H1 (cell line): ENCODE measurements around the gene RBFOX1. TPM values are rescaled to one million over a fixed set of nuclear protein-coding genes. Genes with fewer than 3 reads are reported as not detected.

ENCODE experiments used
- CTCF ChIA-PET: fragments of 300-600 bp; sonication (Branson Sonifier 250); formaldehyde crosslinking; loops from one replicate; lab custom pipeline; 2021; ENCODE audit not compliant: partially characterized antibody; lab: Charles Lee
- POLR2A ChIA-PET: fragments of 300-600 bp; sonication (Branson Sonifier 250); formaldehyde crosslinking; loops from one replicate; lab custom pipeline; 2021; ENCODE audit warnings: inconsistent platforms; ENCODE audit not compliant: partially characterized antibody; lab: Charles Lee
- DNase-seq, 2 experiments: peaks; one replicate each; pipeline versions ENCODE4 v3.0.0 to v3.0.0-alpha.2; 2010 to 2022; ENCODE audit warnings: low spot score in 2 of 2, low read depth in 1 of 2, mixed read lengths in 1 of 2
- FAIRE-seq: peaks from 2 replicates; lab custom pipeline; 2011; peaks lifted over from hg19 to GRCh38; lab: Jason Lieb, UNC
- H2AFZ ChIP-seq: 2 replicates; pipeline ENCODE4 v1.8.1; 2012; ENCODE audit warnings: low read length, inconsistent platforms
- H2AK5ac ChIP-seq: 2 replicates; pipeline ENCODE4 v1.6.1; 2013; ENCODE audit warnings: low read depth, low read length
- H2BK120ac ChIP-seq: replicated peaks from 2 replicates; pipeline ENCODE3; 2013; ENCODE audit warnings: low read depth, low read length, inconsistent platforms
- H2BK12ac ChIP-seq: 2 replicates; pipeline ENCODE4 v1.6.1; 2013; ENCODE audit warnings: low read depth, low read length
- H2BK15ac ChIP-seq: 2 replicates; pipeline ENCODE4 v1.6.1; 2013; ENCODE audit warnings: low read length
- H2BK20ac ChIP-seq: 2 replicates; pipeline ENCODE4 v1.6.1; 2013; ENCODE audit warnings: low read length
- H2BK5ac ChIP-seq: 2 replicates; pipeline ENCODE4 v1.6.1; 2013; ENCODE audit warnings: low read depth, low read length
- H3K14ac ChIP-seq: 2 replicates; pipeline ENCODE4 v1.6.1; 2013; ENCODE audit warnings: inconsistent platforms; ENCODE audit not compliant: insufficient read length
- H3K18ac ChIP-seq: 2 replicates; pipeline ENCODE4 v1.6.1; 2013; ENCODE audit warnings: low read length; ENCODE audit errors: extremely low read depth
- H3K23ac ChIP-seq: 2 replicates; pipeline ENCODE4 v1.6.1; 2013; ENCODE audit warnings: inconsistent platforms; ENCODE audit not compliant: insufficient read length
- H3K23me2 ChIP-seq: 2 replicates; pipeline ENCODE4 v1.6.1; 2013; ENCODE audit warnings: low read depth, low read length
- H3K27ac ChIP-seq: 2 replicates; pipeline ENCODE4 v1.6.1; 2011; ENCODE audit warnings: low read depth, low read length, inconsistent platforms
- H3K27me3 ChIP-seq, 4 experiments: replicated peaks in 1 of 4; 1 replicate in 1 of 4; 2 replicates in 3 of 4; pipeline versions ENCODE4 v1.6.1 to v1.8.1; 2011 to 2013; ENCODE audit warnings: low read length in 3 of 4, mild to moderate bottlenecking in 3 of 4, inconsistent platforms in 2 of 4, mixed read lengths in 2 of 4, moderate library complexity in 1 of 4; ENCODE audit not compliant: control insufficient read depth in 3 of 4, insufficient read depth in 3 of 4; ENCODE audit errors: extremely low read depth in 1 of 4
- H3K36me3 ChIP-seq, 4 experiments: 2 replicates each; pipeline versions ENCODE4 v1.6.1 to v1.8.1; 2011 to 2013; ENCODE audit warnings: mild to moderate bottlenecking in 4 of 4, low read length in 3 of 4, moderate library complexity in 2 of 4, control low read depth in 1 of 4, inconsistent platforms in 1 of 4; ENCODE audit not compliant: insufficient read depth in 4 of 4, control insufficient read depth in 2 of 4
- H3K4ac ChIP-seq: replicated peaks from 2 replicates; pipeline ENCODE3; 2013; ENCODE audit warnings: low read length, low read depth, mixed read lengths, inconsistent platforms; ENCODE audit not compliant: insufficient read length
- H3K4me1 ChIP-seq, 4 experiments: replicated peaks in 1 of 4; 1 replicate in 1 of 4; 2 replicates in 3 of 4; pipeline versions ENCODE4 v1.6.1 to v1.8.1; 2011 to 2013; ENCODE audit warnings: low read length in 3 of 4, inconsistent platforms in 2 of 4, mixed read lengths in 1 of 4; ENCODE audit not compliant: insufficient read depth in 4 of 4, control insufficient read depth in 3 of 4
- H3K4me2 ChIP-seq, 2 experiments: 2 replicates each; pipeline versions ENCODE4 v1.6.1 to v1.8.1; 2011 to 2013; ENCODE audit warnings: low read depth in 2 of 2, low read length in 2 of 2, control low read depth in 1 of 2, inconsistent platforms in 1 of 2, mild to moderate bottlenecking in 1 of 2; ENCODE audit not compliant: insufficient read depth in 1 of 2
- H3K4me3 ChIP-seq, 4 experiments: fragments of 200-600, 300-600 bp in 1 of 4; sonication (generic), shearing (Covaris generic), sonication (Bioruptor Twin) in 1 of 4; 2 replicates each; pipeline versions ENCODE4 v1.5.1 to v1.8.1; 2011 to 2016; ENCODE audit warnings: low read length in 4 of 4, low read depth in 3 of 4, control low read depth in 2 of 4, inconsistent platforms in 2 of 4, mild to moderate bottlenecking in 2 of 4, mixed read lengths in 1 of 4, moderate library complexity in 1 of 4; ENCODE audit not compliant: insufficient read depth in 2 of 4; ENCODE audit errors: extremely low read depth in 1 of 4
- H3K56ac ChIP-seq: replicated peaks from 2 replicates; pipeline ENCODE3; 2013; ENCODE audit warnings: low read depth, mild to moderate bottlenecking, mixed read lengths, low read length, inconsistent platforms; ENCODE audit not compliant: insufficient read length
- H3K79me1 ChIP-seq: 2 replicates; pipeline ENCODE4 v1.6.1; 2013; ENCODE audit warnings: low read depth, low read length, control low read depth
- H3K79me2 ChIP-seq, 2 experiments: 2 replicates each; pipeline versions ENCODE4 v1.6.1 to v1.8.1; 2012 to 2013; ENCODE audit warnings: low read length in 2 of 2, mild to moderate bottlenecking in 2 of 2, inconsistent platforms in 1 of 2; ENCODE audit not compliant: insufficient read depth in 2 of 2, control insufficient read depth in 1 of 2
- H3K9ac ChIP-seq, 4 experiments: replicated peaks in 1 of 4; 1 replicate in 1 of 4; 2 replicates in 3 of 4; pipeline versions ENCODE4 v1.6.1 to v1.8.1; 2011 to 2013; ENCODE audit warnings: low read depth in 3 of 4, low read length in 3 of 4, control low read depth in 2 of 4, mild to moderate bottlenecking in 2 of 4, moderate library complexity in 2 of 4, inconsistent platforms in 1 of 4; ENCODE audit errors: extremely low read depth in 1 of 4
- H3K9me3 ChIP-seq, 2 experiments: 2 replicates each; pipeline versions ENCODE4 v1.6.1 to v1.8.1; 2012 to 2013; ENCODE audit warnings: mild to moderate bottlenecking in 2 of 2, moderate library complexity in 2 of 2, control low read depth in 1 of 2, inconsistent platforms in 1 of 2, low read depth in 1 of 2, low read length in 1 of 2, mixed read lengths in 1 of 2; ENCODE audit not compliant: insufficient read depth in 2 of 2
- H4K20me1 ChIP-seq, 2 experiments: replicated peaks in 1 of 2; 2 replicates each; pipeline versions ENCODE3 to v1.8.1; 2011 to 2013; ENCODE audit warnings: inconsistent platforms in 2 of 2, low read length in 2 of 2, mild to moderate bottlenecking in 1 of 2; ENCODE audit not compliant: insufficient read depth in 2 of 2, control insufficient read depth in 1 of 2
- H4K5ac ChIP-seq: 2 replicates; pipeline ENCODE4 v1.6.1; 2013; ENCODE audit warnings: low read length, low read depth, mixed read lengths, inconsistent platforms; ENCODE audit not compliant: insufficient read length
- H4K8ac ChIP-seq: 2 replicates; pipeline ENCODE4 v1.8.0; 2013; ENCODE audit warnings: mild to moderate bottlenecking, moderate library complexity, low read length, inconsistent platforms; ENCODE audit not compliant: insufficient read depth; ENCODE audit errors: extremely low read depth
- H4K91ac ChIP-seq: replicated peaks from 2 replicates; pipeline ENCODE3; 2013; ENCODE audit warnings: low read length, mixed read lengths, inconsistent platforms; ENCODE audit not compliant: insufficient read length
- CBX8 ChIP-seq: fragments of 300-800, 300-1000 bp; sonication (generic); IDR thresholded peaks from 2 replicates; pipeline ENCODE4 v1.7.1; 2016; ENCODE audit warnings: low read depth, low read length, borderline replicate concordance
- CHD2 ChIP-seq: IDR thresholded peaks from 2 replicates; pipeline ENCODE4 v1.6.1; 2012; ENCODE audit warnings: low read length, improper control_type of control experiment
- CREB1 ChIP-seq: IDR thresholded peaks from 2 replicates; pipeline ENCODE4 v1.6.1; 2012; ENCODE audit warnings: inconsistent platforms
- E2F6 ChIP-seq: IDR thresholded peaks from 2 replicates; pipeline ENCODE4 v1.6.1; 2012; ENCODE audit warnings: inconsistent platforms
- EZH2 ChIP-seq: fragments of 200-600 bp; sonication (generic); IDR thresholded peaks from 2 replicates; pipeline ENCODE4 v1.7.1; 2012; ENCODE audit warnings: low read depth, mild to moderate bottlenecking, moderate library complexity, low read length, inconsistent platforms; ENCODE audit not compliant: severe bottlenecking
- HDAC2 ChIP-seq, 2 experiments: fragments of 300-600 bp in 1 of 2; sonication (generic) in 1 of 2; IDR thresholded peaks; 2 replicates each; pipeline ENCODE4 v1.6.1; 2011 to 2012; ENCODE audit warnings: low read depth in 2 of 2, low read length in 2 of 2, mild to moderate bottlenecking in 2 of 2, moderate library complexity in 2 of 2, borderline replicate concordance in 1 of 2, inconsistent platforms in 1 of 2
- POLR2A ChIP-seq, 2 experiments: IDR thresholded peaks; 1 replicate in 1 of 2; 2 replicates in 1 of 2; pipeline ENCODE4 v1.6.1; 2011; ENCODE audit warnings: low read depth in 2 of 2, low read length in 2 of 2, mild to moderate bottlenecking in 2 of 2; ENCODE audit errors: control extremely low read depth in 1 of 2
- POU5F1 ChIP-seq: IDR thresholded peaks from 2 replicates; pipeline ENCODE4 v1.6.1; 2011; ENCODE audit warnings: low read depth, mild to moderate bottlenecking, low read length, moderate library complexity
- YY1 ChIP-seq: IDR thresholded peaks from 2 replicates; pipeline ENCODE4 v1.6.1; 2011; ENCODE audit warnings: low read depth, mild to moderate bottlenecking, low read length
- ZNF274 ChIP-seq: IDR thresholded peaks from 2 replicates; pipeline ENCODE4 v1.7.0; 2012; ENCODE audit warnings: low read length, borderline replicate concordance; ENCODE audit errors: extremely low read depth
- whole genome bisulfite sequencing, 2 experiments: shearing (Covaris generic) in 1 of 2; methylation state at CpG; one replicate each; pipeline versions ENCODE4 v1.1.6 to v1.1.7; 2013 to 2015; ENCODE audit warnings: low lambda C conversion rate in 2 of 2, mixed read lengths in 2 of 2, inconsistent platforms in 1 of 2, low coverage in 1 of 2, missing lambda C conversion rate in 1 of 2; ENCODE audit not compliant: insufficient replicate concordance in 2 of 2, insufficient coverage in 1 of 2, insufficient read length in 1 of 2; ENCODE audit errors: extremely low coverage in 1 of 2, missing lambda C conversion rate in 1 of 2; 5-methylcytosine and 5-hydroxymethylcytosine counted together
- polyA plus RNA-seq, 7 experiments: library from polyadenylated mRNA; depleted of rRNA in 3 of 7; stranded (reverse) in 5 of 7; unstranded in 2 of 7; fragments of >200 nt in 5 of 7; fragments of 200-250 nt in 2 of 7; gene quantifications; 1 replicate in 5 of 7; 2 replicates in 1 of 7; 4 replicates in 1 of 7; pipeline versions ENCODE4 v1.2.1 to v1.2.3, GENCODE V29; 2011 to 2013; ENCODE audit warnings: missing spikeins in 2 of 7, mixed read lengths in 2 of 7
- total RNA-seq: library from RNA; stranded (reverse); fragmentation: NEBNext Ultra II Directional; extraction: Animal tissue kit (Norgen Biotek cat#: 25700); gene quantifications from 2 replicates; pipeline ENCODE4 v1.2.1, GENCODE V29; 2021

Gene RBFOX1
- total and polyA plus RNA-seq, 2 of the 8 experiments (the other 6 are each of a cell fraction or from before 2014, with no cell fraction given): 1.7 to 2.8 TPM

DNA sequence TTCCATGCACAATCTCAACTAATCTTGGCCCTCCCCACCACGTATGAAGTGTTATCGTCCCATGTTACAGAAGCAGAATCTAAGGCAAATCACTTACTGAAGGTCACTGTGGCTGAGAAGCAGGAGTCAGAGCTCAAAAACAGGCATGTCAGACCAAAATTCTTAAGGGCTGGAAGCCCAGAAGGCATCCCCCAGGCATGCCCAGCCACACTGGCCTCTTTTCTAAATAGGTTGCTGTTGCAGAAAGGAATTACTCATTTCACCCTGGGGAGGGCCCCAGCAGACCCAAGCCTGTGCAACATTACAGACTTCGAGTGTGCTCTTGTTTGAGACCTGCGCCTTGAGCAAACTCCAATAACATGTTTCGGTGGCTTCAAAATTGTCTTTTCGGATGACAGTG lies 194.1 kb downstream of the RBFOX1 start:
- no peaks in the 10 kb centered on the region for H3K23me2 ChIP-seq
- H3K27me3 ChIP-seq: no peaks in the 10 kb centered on the region
- whole genome bisulfite sequencing, 2 experiments: 92% methylated on average over 6 of the region's 6 CpGs; no CpG with 5 or more reads in 1 of the 2 experiments
- H3K9ac ChIP-seq: no peak overlapping the region
- ChIA-PET POLR2A (no interaction called here), CTCF (interaction anchor here (0.7 to 1.5 kb wide), 3 partner anchors 12 to 1027 kb away, joined by 3 to 4 read pairs (median 3); no protein-coding TSS in a partner anchor)
- H3K27ac ChIP-seq: no peak overlapping the region
- H2AFZ ChIP-seq: no peak overlapping the region
- H3K79me2 ChIP-seq: no peaks in the 10 kb centered on the region
- H2BK12ac ChIP-seq: no peak overlapping the region
- no peak overlapping the region for H3K4ac ChIP-seq
- no peak overlapping the region for H2BK20ac ChIP-seq
- H4K91ac ChIP-seq: no peak overlapping the region
- H4K20me1 ChIP-seq: no peaks in the 10 kb centered on the region
- no peak overlapping the region for H2BK5ac ChIP-seq
- H4K8ac ChIP-seq: no peak overlapping the region
- no peak overlapping the region for H3K18ac ChIP-seq
- DNase-seq: no peak
- H3K79me1 ChIP-seq: no peaks in the 10 kb centered on the region
- H3K23ac ChIP-seq: no peak overlapping the region
- no peak overlapping the region for H4K5ac ChIP-seq
- H3K56ac ChIP-seq: no peak overlapping the region
- H3K4me2 ChIP-seq: no peak overlapping the region
- no peak overlapping the region for H3K14ac ChIP-seq
- no peak overlapping the region for H2BK15ac ChIP-seq
- H3K9me3 ChIP-seq: no peaks in the 10 kb centered on the region
- FAIRE-seq: no peak
- TF ChIP-seq ZNF274 (no peak), POU5F1 (no peak), HDAC2 (IDR thresholded peaks at IDR 0.05; ENCODE audit: borderline replicate concordance in 1 of 2, low read depth in 2 of 2, low read length in 2 of 2) (no peak), CREB1 (no peak), YY1 (no peak), EZH2 (no peak), E2F6 (no peak), CHD2 (no peak), CBX8 (no peak), POLR2A (IDR thresholded peaks at IDR 0.05; ENCODE audit: control extremely low read depth in 1 of 2, low read depth in 2 of 2, low read length in 2 of 2) (no peak)
- no peak overlapping the region for H2BK120ac ChIP-seq
- H2AK5ac ChIP-seq: no peak overlapping the region
- H3K4me1 ChIP-seq: no peaks in the 10 kb centered on the region
- H3K4me3 ChIP-seq: no peak overlapping the region
- H3K36me3 ChIP-seq: no peaks in the 10 kb centered on the region
